Smooth muscle cell (in vitro differentiated cells): ENCODE data around the gene TIMD4. TPM values are rescaled to one million over a fixed set of nuclear protein-coding genes. Genes with fewer than 3 reads are reported as not detected.

ENCODE experiments used
- DNase-seq: peaks from one replicate; lab custom pipeline; 2025; ENCODE audit not compliant: unreplicated experiment; lab: John Stamatoyannopoulos, UW
- H2AFZ ChIP-seq: fragments of 200-600 bp; sonication (generic); 2 replicates; pipeline ENCODE4 v1.6.0; 2016; ENCODE audit warnings: antibody characterized with exemption, low read depth, mild to moderate bottlenecking
- H3F3A ChIP-seq: fragments of 200-600 bp; sonication (generic); 2 replicates; pipeline ENCODE4 v1.6.0; 2017; ENCODE audit warnings: antibody characterized with exemption, low read depth
- H3K27ac ChIP-seq: fragments of 200-600 bp; sonication (generic); 2 replicates; pipeline ENCODE4 v1.5.1; 2016; ENCODE audit warnings: low read depth, mild to moderate bottlenecking
- H3K27me3 ChIP-seq: fragments of 200-600 bp; sonication (generic); 2 replicates; pipeline ENCODE4 v1.6.1; 2016; ENCODE audit warnings: low read depth, mild to moderate bottlenecking
- H3K36me3 ChIP-seq: fragments of 200-600 bp; sonication (generic); 2 replicates; pipeline ENCODE4 v1.5.1; 2016; ENCODE audit warnings: low read depth
- H3K4me1 ChIP-seq: fragments of 200-600 bp; sonication (generic); 2 replicates; pipeline ENCODE4 v1.5.1; 2016; ENCODE audit warnings: low read depth
- H3K4me2 ChIP-seq: fragments of 200-600 bp; sonication (generic); 2 replicates; pipeline ENCODE4 v1.6.0; 2016; ENCODE audit warnings: mild to moderate bottlenecking
- H3K4me3 ChIP-seq: fragments of 200-600 bp; sonication (generic); 2 replicates; pipeline ENCODE4 v1.5.1; 2016; ENCODE audit warnings: mild to moderate bottlenecking
- H3K79me2 ChIP-seq: fragments of 200-600 bp; sonication (generic); 2 replicates; pipeline ENCODE4 v1.6.0; 2016; ENCODE audit warnings: low read depth, mild to moderate bottlenecking
- H3K9ac ChIP-seq: fragments of 200-600 bp; sonication (generic); 2 replicates; pipeline ENCODE4 v1.6.0; 2016; ENCODE audit warnings: low read depth
- H3K9me3 ChIP-seq: fragments of 200-600 bp; sonication (generic); replicated peaks from 2 replicates; pipeline ENCODE4 v1.5.1; 2016; ENCODE audit warnings: low read depth
- H4K20me1 ChIP-seq: fragments of 200-600 bp; sonication (generic); 2 replicates; pipeline ENCODE4 v1.6.0; 2016; ENCODE audit warnings: low read depth
- WGBS: methylation state at CpG from one replicate; pipeline ENCODE4 v1.1.7; 2016; ENCODE audit warnings: low lambda C conversion rate; 5-methylcytosine and 5-hydroxymethylcytosine counted together
- polyA plus RNA-seq: library from polyadenylated mRNA; unstranded; fragments of >200 nt; fragmentation: Nextera tagmentation; extraction: Ambion mirVana; gene quantifications from 2 replicates; pipeline ENCODE4 v1.2.1, GENCODE V29; 2016
- total RNA-seq: library from RNA; depleted of rRNA; stranded (reverse); fragments of >200 nt; gene quantifications from 2 replicates; pipeline ENCODE4 v1.2.3, GENCODE V29; 2014
- TF ChIP-seq, protein P1 (sequence below): fragments of 200-600 bp; sonication (generic); IDR thresholded peaks from 2 replicates; pipeline ENCODE4 v1.5.1; 2017; ENCODE audit warnings: borderline replicate concordance, mild to moderate bottlenecking, antibody characterized with exemption; ENCODE audit not compliant: insufficient read depth, poor library complexity, severe bottlenecking

TIMD4 gene
- total and polyA plus RNA-seq, 2 experiments from 2014 or later: not detected

DNA sequence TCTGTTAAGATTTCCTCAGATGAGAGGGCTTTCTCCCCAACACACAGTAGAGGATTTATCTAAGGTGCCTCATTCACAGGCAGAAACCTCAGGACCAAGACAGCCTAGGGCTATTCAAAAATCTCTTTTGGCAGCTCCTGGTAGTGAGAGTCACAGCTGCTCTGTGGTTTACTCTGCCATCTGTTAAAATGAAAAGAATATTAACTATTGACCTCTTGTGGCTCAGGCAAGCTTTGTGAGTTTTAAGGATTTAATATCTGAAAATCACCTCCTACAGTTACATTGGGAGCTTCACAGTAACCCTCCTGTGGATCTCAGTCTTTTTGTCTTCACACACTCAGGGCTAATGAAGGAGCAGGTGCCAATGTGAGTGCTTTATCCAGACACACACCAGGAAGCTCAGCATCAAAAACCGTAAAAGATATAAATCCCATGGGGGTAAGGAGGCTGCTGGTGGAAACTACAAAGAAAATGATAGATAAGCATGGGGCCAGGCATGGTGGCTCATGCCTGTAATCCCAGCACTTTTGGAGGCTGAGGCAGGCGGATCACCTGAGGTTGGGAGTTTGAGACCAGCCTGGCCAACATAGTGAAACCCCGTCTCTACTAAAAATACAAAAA lies 83.3 kb downstream of the TIMD4 start:
- H3K36me3 ChIP-seq: no peaks in the 10 kb centered on the region
- no peaks in the 10 kb centered on the region for H3K9me3 ChIP-seq
- no peak overlapping the region for H3K9ac ChIP-seq
- H3K4me2 ChIP-seq: no peak overlapping the region
- H3F3A ChIP-seq: no peaks in the 10 kb centered on the region
- H2AFZ ChIP-seq: no peak overlapping the region
- no peak overlapping the region for H3K4me3 ChIP-seq
- H3K27me3 ChIP-seq: peaks cover 5% of the 10 kb centered on the region
- H4K20me1 ChIP-seq: no peaks in the 10 kb centered on the region
- TF ChIP-seq, protein P1, sequence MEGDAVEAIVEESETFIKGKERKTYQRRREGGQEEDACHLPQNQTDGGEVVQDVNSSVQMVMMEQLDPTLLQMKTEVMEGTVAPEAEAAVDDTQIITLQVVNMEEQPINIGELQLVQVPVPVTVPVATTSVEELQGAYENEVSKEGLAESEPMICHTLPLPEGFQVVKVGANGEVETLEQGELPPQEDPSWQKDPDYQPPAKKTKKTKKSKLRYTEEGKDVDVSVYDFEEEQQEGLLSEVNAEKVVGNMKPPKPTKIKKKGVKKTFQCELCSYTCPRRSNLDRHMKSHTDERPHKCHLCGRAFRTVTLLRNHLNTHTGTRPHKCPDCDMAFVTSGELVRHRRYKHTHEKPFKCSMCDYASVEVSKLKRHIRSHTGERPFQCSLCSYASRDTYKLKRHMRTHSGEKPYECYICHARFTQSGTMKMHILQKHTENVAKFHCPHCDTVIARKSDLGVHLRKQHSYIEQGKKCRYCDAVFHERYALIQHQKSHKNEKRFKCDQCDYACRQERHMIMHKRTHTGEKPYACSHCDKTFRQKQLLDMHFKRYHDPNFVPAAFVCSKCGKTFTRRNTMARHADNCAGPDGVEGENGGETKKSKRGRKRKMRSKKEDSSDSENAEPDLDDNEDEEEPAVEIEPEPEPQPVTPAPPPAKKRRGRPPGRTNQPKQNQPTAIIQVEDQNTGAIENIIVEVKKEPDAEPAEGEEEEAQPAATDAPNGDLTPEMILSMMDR: no peak
- no peak overlapping the region for H3K27ac ChIP-seq
- no peaks in the 10 kb centered on the region for H3K79me2 ChIP-seq
- WGBS: 96% methylated on average over 3 of the region's 3 CpGs
- DNase-seq: no peak
- no peaks in the 10 kb centered on the region for H3K4me1 ChIP-seq

DNA sequence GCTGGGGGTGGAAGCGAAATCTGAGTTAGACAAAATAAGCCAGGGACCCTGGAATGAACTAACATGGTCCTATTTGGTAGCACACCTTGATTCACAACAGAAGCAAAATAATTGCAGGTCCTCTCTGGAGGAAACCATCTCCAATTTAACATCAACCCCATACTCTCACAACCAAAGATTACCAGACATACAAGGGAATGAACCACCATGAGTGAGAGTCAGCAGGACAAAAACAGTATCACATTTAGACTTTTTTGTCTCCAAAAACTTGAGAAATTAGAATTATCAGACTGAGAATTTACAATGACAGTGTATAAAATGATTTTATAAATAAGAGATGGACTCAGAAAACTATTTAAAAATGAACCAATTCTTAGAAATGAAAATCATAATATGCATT lies 91.8 kb downstream of the TIMD4 start:
- WGBS: 96% methylated on average over 1 of the region's 1 CpG
- Histone ChIP-seq H3K4me1 (no peaks in the 10 kb centered on the region), H4K20me1 (no peaks in the 10 kb centered on the region)

GRCh38 chr5:156870498-156870839 lies 92.6 kb downstream of the TIMD4 start:
- Histone ChIP-seq H3K9me3 (no peaks in the 10 kb centered on the region), H3K36me3 (no peaks in the 10 kb centered on the region), H3K4me2 (no peak overlapping the region), H3K4me1 (no peaks in the 10 kb centered on the region), H3K4me3 (no peak overlapping the region), H3F3A (no peaks in the 10 kb centered on the region), H4K20me1 (no peaks in the 10 kb centered on the region), H2AFZ (no peak overlapping the region), H3K27me3 (no peaks in the 10 kb centered on the region), H3K79me2 (no peaks in the 10 kb centered on the region), H3K27ac (no peak overlapping the region), H3K9ac (no peak overlapping the region)
- WGBS: 41% methylated on average over 1 of the region's 1 CpG
- TF ChIP-seq, protein P1: no peak
- DNase-seq: no peak

More for the DNA sequence above, 91.8 kb downstream of the TIMD4 start:
- no peak overlapping the region for H3K9ac ChIP-seq
- TF ChIP-seq, protein P1: no peak
- H3K27ac ChIP-seq: no peak overlapping the region
- no peak for DNase-seq
- no peaks in the 10 kb centered on the region for H3K36me3 ChIP-seq
- H2AFZ ChIP-seq: no peak overlapping the region
- no peak overlapping the region for H3K4me2 ChIP-seq
- H3K9me3 ChIP-seq: no peaks in the 10 kb centered on the region
- no peaks in the 10 kb centered on the region for H3K79me2 ChIP-seq
- H3F3A ChIP-seq: no peaks in the 10 kb centered on the region
- no peak overlapping the region for H3K4me3 ChIP-seq
- H3K27me3 ChIP-seq: no peaks in the 10 kb centered on the region

Other genes starting within 250 kb of the TIMD4 start
- 0.04 TPM in 2 replicates for gene PPP1R2B, start 112.9 kb downstream of the TIMD4 start, total RNA-seq
- not detected in 2 replicates for gene PPP1R2B, start 112.9 kb downstream of the TIMD4 start, polyA plus RNA-seq
- 0.72 TPM in 1 of 2 replicates, not detected in the other for gene HAVCR1, start 95.9 kb upstream of the TIMD4 start, total RNA-seq
- gene HAVCR1, start 95.9 kb upstream of the TIMD4 start, polyA plus RNA-seq: not detected in 2 replicates
- gene HAVCR2, start 145.8 kb upstream of the TIMD4 start, total RNA-seq: 0.04 and 2.0 TPM in 2 replicates
- 0.17 and 0.47 TPM in 2 replicates for gene HAVCR2, start 145.8 kb upstream of the TIMD4 start, polyA plus RNA-seq
- gene MED7, start 179.6 kb upstream of the TIMD4 start, total RNA-seq: 9.3 and 12.2 TPM in 2 replicates
- gene MED7, start 179.6 kb upstream of the TIMD4 start, polyA plus RNA-seq: 12.7 and 13.5 TPM in 2 replicates
- gene GARIN3, start 203.0 kb upstream of the TIMD4 start, total RNA-seq: not detected in 2 replicates
- not detected in 2 replicates for gene GARIN3, start 203.0 kb upstream of the TIMD4 start, polyA plus RNA-seq
- 1.7 and 1.8 TPM in 2 replicates for gene ITK, start 217.6 kb upstream of the TIMD4 start, total RNA-seq
- 0.97 TPM in 1 of 2 replicates, not detected in the other for gene ITK, start 217.6 kb upstream of the TIMD4 start, polyA plus RNA-seq